Right lobe of liver (tissue), 6 donors: ENCODE data around the gene LRRK2. TPM values are rescaled to one million over a fixed set of nuclear protein-coding genes. Genes with fewer than 3 reads are reported as not detected.

Experiments
- ATAC-seq, 4 donors: fragments of 200-7000 bp; cut with Tn5 transposase; one replicate each; pipeline ENCODE4 v1.9.1; 2020; ENCODE audit warnings: mild to moderate bottlenecking in 4 of 4, moderate library complexity in 4 of 4
- DNase-seq, 3 donors: peaks; one replicate each; pipeline ENCODE4 v3.0.0-alpha.2; 2020
- H3K27ac ChIP-seq, 3 donors: fragments of 200-600 bp; one replicate each; pipeline ENCODE4 v1.8.0; 2022
- H3K27me3 ChIP-seq, 2 donors: fragments of 200-600 bp; one replicate each; pipeline ENCODE4 v1.8.0; 2022
- H3K36me3 ChIP-seq, 4 donors: fragments of 200-600 bp; sonication (generic) in 1 of 4; one replicate each; pipeline versions ENCODE4 v1.5.1 to v1.8.0; 2017 to 2022; ENCODE audit warnings: control low read depth in 1 of 4
- H3K4me1 ChIP-seq, 4 donors: fragments of 200-600 bp; sonication (generic) in 1 of 4; one replicate each; pipeline versions ENCODE4 v1.5.1 to v1.8.0; 2017 to 2022; ENCODE audit warnings: control low read depth in 1 of 4
- H3K4me3 ChIP-seq, 3 donors: fragments of 200-600 bp; one replicate each; pipeline ENCODE4 v1.8.0; 2022
- H3K9me3 ChIP-seq, 4 donors: fragments of 200-600 bp; sonication (generic) in 1 of 4; one replicate each; pipeline versions ENCODE4 v1.5.1 to v1.8.0; 2017 to 2022; ENCODE audit warnings: control low read depth in 1 of 4
- POLR2A ChIP-seq: fragments of 450-650 bp; IDR thresholded peaks from one replicate; pipeline ENCODE4 v1.6.1; 2017; ENCODE audit warnings: antibody characterized with exemption, mild to moderate bottlenecking
- WGBS: methylation state at CpG from one replicate; pipeline ENCODE4 v1.1.6; 2018; ENCODE audit warnings: low coverage, low lambda C conversion rate; ENCODE audit not compliant: insufficient coverage; ENCODE audit errors: missing lambda C conversion rate; 5-methylcytosine and 5-hydroxymethylcytosine counted together
- intact Hi-C, 2 donors: fragments of 100-400 bp; cut with DNase I; formaldehyde crosslinking; loops; one replicate each; pipeline versions ENCODE4 v1.11.2 to v1.14.1; 2022
- total RNA-seq, 6 experiments: library from RNA; depleted of rRNA in 2 of 6; stranded (reverse); fragments of >200 nt in 2 of 6; fragmentation: NEBNext Ultra II Directional in 3 of 6; extraction: Animal tissue kit (Norgen Biotek cat#: 25700) in 3 of 6; gene quantifications; one replicate each; pipeline versions ENCODE4 v1.1.0 to v1.2.4, GENCODE V29; 2016 to 2023
- TF ChIP-seq, protein P1 (sequence below), 4 donors: fragments of 200-600 bp in 3 of 4; fragments of 450-650 bp in 1 of 4; IDR thresholded peaks; one replicate each; pipeline versions ENCODE4 v1.5.1 to v1.8.0; 2016 to 2022; ENCODE audit warnings: antibody characterized with exemption in 4 of 4, mild to moderate bottlenecking in 2 of 4
- donor health status: DM: no; HTN: yes; CAD: no.
- donor health status: DM: no; HTN: no; CAD: no.
- donor health status: DM: no; HTN: no; CAD: no.
- donor health status: DM: no; HTN: yes; CAD: no.
- donor health status: DM: no; HTN: yes; CAD: no.

LRRK2 gene
- total RNA-seq, 6 experiments from 2014 or later = 4.1 to 19.1 (median 6.1) TPM

DNA sequence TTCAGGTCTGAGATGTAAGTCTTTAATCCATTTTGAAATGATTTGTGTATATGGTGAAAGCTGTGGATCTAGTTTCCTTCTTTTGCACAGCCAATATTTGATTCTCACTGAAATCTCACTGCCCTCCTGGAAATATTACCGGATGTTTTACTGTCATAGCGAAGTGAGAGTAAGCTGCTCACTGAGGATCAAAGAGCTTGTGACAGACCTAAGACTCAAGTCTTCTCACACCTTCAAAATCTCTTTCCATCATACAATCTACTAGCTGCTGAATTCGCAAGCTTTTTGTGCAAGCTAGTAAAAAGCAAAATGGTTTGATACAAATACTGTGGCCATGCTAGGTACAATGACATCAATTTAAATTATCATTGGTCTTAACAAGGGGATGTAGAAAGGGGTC is 3.9 kb downstream of the LRRK2 start:
- whole genome bisulfite sequencing = 71% methylated on average over 3 of the region's 3 CpGs
- Histone ChIP-seq H3K27ac (no peak overlapping the region), H3K9me3 (no peaks in the 10 kb centered on the region), H3K27me3 (no peaks in the 10 kb centered on the region), H3K4me3 (no peak overlapping the region), H3K36me3 (no peaks in the 10 kb centered on the region), H3K4me1 (peaks cover 0 to 14% (median 4%) of the 10 kb centered on the region in 4 donors)
- TF ChIP-seq POLR2A = no peak
- TF ChIP-seq, protein P1, sequence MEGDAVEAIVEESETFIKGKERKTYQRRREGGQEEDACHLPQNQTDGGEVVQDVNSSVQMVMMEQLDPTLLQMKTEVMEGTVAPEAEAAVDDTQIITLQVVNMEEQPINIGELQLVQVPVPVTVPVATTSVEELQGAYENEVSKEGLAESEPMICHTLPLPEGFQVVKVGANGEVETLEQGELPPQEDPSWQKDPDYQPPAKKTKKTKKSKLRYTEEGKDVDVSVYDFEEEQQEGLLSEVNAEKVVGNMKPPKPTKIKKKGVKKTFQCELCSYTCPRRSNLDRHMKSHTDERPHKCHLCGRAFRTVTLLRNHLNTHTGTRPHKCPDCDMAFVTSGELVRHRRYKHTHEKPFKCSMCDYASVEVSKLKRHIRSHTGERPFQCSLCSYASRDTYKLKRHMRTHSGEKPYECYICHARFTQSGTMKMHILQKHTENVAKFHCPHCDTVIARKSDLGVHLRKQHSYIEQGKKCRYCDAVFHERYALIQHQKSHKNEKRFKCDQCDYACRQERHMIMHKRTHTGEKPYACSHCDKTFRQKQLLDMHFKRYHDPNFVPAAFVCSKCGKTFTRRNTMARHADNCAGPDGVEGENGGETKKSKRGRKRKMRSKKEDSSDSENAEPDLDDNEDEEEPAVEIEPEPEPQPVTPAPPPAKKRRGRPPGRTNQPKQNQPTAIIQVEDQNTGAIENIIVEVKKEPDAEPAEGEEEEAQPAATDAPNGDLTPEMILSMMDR (IDR thresholded peaks at IDR 0.05) = no peak
- intact Hi-C loops = no loop called here
- no peak for DNase-seq
- no peak for ATAC-seq

DNA sequence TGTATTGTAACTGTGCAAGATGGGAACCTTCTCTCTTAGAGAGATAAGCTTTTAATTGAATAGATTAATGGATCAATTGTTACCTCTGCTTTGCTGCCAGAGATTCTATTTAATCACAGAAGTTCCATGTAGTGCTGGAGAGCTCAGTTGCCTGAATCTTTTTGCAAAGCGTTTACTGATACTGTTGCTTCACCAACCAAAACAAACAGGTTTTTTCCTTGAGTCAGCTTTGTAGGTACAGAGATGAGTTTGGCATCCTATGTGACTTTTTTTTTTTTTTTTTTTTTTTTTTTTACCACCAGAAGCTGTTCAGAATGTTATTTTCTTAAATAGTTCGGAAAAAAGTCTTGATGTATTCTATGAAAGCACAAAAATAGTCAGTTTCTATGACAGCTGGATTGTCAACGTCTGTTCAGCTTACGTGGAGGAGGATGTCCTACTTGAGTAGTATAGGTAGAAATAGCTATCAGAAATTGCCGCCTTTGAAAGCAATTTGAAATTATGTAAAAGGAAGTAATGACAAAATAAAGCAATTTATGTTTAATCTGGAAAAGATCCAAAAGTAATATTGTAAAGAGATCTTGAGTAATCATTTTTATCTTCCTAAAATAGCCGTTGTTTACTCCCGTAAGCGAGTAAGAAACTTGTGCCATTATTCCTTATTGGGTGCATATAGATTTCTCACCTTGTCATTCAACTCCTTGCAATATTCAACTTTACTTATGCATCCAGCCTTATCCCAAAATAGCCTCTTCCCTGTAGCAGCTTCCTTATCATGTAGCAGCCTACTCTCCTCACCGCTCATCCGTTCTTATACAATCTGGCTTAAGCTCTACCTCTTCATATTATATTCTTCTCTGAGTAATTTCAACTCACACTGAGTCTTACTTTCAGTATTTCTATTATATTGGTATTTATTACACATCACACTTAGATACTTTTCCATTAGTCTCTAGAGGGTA is 5.2 kb downstream of the LRRK2 start:
- Histone ChIP-seq H3K4me1 (peaks cover 0 to 20% (median 4%) of the 10 kb centered on the region in 4 donors), H3K27me3 (no peaks in the 10 kb centered on the region), H3K27ac (no peak overlapping the region), H3K36me3 (no peaks in the 10 kb centered on the region), H3K9me3 (no peaks in the 10 kb centered on the region), H3K4me3 (no peak overlapping the region)
- DNase-seq (no peak), ATAC-seq (peak in 3 of 4 donors; percentile 7 to 24 (median 23))
- intact Hi-C loops = no loop called here
- 35% methylated on average over 10 of the region's 10 CpGs for WGBS
- TF ChIP-seq POLR2A = no peak
- TF ChIP-seq, protein P1 (IDR thresholded peaks at IDR 0.05) = no peak

DNA sequence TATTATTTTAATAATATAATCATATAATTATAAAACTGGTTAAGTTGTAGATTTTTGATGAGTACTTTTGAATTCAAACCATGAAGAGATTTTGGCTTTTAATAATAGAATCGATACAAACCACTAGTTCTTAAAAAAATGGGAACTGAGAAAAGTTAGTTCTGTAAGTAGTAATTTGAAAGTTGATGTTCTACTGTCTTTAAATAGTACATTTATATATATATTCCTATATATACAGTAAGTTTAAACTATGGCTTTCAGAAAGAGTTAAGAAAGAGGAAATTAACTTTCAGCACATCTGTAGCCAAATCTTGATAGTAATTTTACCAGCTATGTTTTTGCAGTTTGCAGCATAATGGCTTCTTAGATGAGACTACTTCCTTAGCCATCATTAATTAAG is 7.8 kb downstream of the LRRK2 start:
- H3K4me3 ChIP-seq = no peak overlapping the region
- no peak overlapping the region for H3K27ac ChIP-seq
- no peak for DNase-seq
- intact Hi-C loops = no loop called here
- no peaks in the 10 kb centered on the region for H3K27me3 ChIP-seq
- WGBS = 57% methylated on average over 1 of the region's 1 CpG
- TF ChIP-seq, protein P1 (IDR thresholded peaks at IDR 0.05) = no peak
- TF ChIP-seq POLR2A = no peak
- ATAC-seq = no peak
- H3K36me3 ChIP-seq = no peaks in the 10 kb centered on the region
- H3K9me3 ChIP-seq = no peaks in the 10 kb centered on the region
- H3K4me1 ChIP-seq = peaks cover 0 to 20% (median 4%) of the 10 kb centered on the region in 4 donors

DNA sequence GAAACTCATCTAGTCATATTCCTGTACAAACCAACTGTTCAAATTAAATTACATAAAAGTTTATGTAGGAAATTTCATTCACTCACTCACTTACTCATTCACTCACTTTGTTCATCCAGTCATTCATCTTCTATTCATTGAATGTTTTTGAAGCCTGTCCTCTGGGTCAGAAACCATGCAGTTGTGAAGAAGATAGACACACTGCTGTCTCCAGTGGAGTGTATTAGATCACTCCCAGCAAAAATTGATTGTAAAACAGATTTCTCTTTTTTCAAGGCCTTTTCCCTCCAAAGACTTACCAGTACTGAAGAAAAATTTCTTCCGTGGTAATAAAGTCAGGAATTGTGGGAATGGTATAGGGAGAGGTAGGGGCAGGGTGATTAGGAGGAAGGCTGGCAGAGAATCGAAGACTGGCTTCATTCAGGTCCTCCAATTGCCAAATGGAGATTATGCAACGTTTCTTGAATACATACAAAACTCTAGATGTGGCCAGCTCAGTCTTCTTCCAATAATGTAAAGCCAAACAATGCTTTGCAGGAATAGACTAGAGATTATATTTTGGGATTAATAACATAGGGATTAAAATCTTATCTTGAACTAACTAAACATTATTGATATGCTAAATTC is 9.1 kb downstream of the LRRK2 start:
- H3K4me1 ChIP-seq = peaks cover 0 to 20% (median 4%) of the 10 kb centered on the region in 4 donors
- intact Hi-C loops = no loop called here
- no peaks in the 10 kb centered on the region for H3K36me3 ChIP-seq
- TF ChIP-seq POLR2A = no peak
- TF ChIP-seq, protein P1 (IDR thresholded peaks at IDR 0.05) = no peak
- no peak overlapping the region for H3K27ac ChIP-seq
- DNase-seq (no peak), ATAC-seq (peak; percentile 30 to 87 (median 58))
- no peak overlapping the region for H3K4me3 ChIP-seq
- no peaks in the 10 kb centered on the region for H3K27me3 ChIP-seq
- WGBS = 46% methylated on average over 3 of the region's 3 CpGs
- H3K9me3 ChIP-seq = no peaks in the 10 kb centered on the region
